ENCODE measurements around the gene MUCL3. TPM values are rescaled to one million over a fixed set of nuclear protein-coding genes. Genes with fewer than 3 reads are reported as not detected.

MUCL3 gene
- total RNA-seq, 1 donor, result not detected

GRCh38 chr6:30942338-30943060 is 1.7 kb downstream of the MUCL3 start:
- TF ChIP-seq CTCF (IDR thresholded peaks at IDR 0.05; ENCODE audit: insufficient read depth, low read depth, low read length), result peak; percentile 74
- no peak overlapping the region for H3K4me3 ChIP-seq (ENCODE audit: low read depth, low read length)
- peak; percentile 77 for DNase-seq (ENCODE audit: low read depth)

GRCh38 chr6:30944051-30944450 is 3.3 kb downstream of the MUCL3 start:
- H3K4me3 ChIP-seq (ENCODE audit: low read depth, low read length), result no peak overlapping the region
- TF ChIP-seq CTCF (IDR thresholded peaks at IDR 0.05; ENCODE audit: insufficient read depth, low read depth, low read length), result no peak
- DNase-seq (ENCODE audit: low read depth), result no peak

GRCh38 chr6:30945281-30945680 is 4.5 kb downstream of the MUCL3 start:
- TF ChIP-seq CTCF (IDR thresholded peaks at IDR 0.05; ENCODE audit: insufficient read depth, low read depth, low read length), result no peak
- no peak for DNase-seq (ENCODE audit: low read depth)
- H3K4me3 ChIP-seq (ENCODE audit: low read depth, low read length), result no peak overlapping the region

- H3K4me3 ChIP-seq (ENCODE audit: low read depth, low read length), result no peak overlapping the region
- no peak for DNase-seq (ENCODE audit: low read depth)
- no peak for TF ChIP-seq CTCF (IDR thresholded peaks at IDR 0.05; ENCODE audit: insufficient read depth, low read depth, low read length)
Measured at GRCh38 chr6:30947231-30947630, 6.5 kb downstream of the MUCL3 start.

GRCh38 chr6:30948811-30949210 is 8.0 kb downstream of the MUCL3 start:
- DNase-seq (ENCODE audit: low read depth), result no peak
- no peak for TF ChIP-seq CTCF (IDR thresholded peaks at IDR 0.05; ENCODE audit: insufficient read depth, low read depth, low read length)
- H3K4me3 ChIP-seq (ENCODE audit: low read depth, low read length), result no peak overlapping the region

GRCh38 chr6:30951907-30952469 is 11.2 kb downstream of the MUCL3 start:
- DNase-seq (ENCODE audit: low read depth), result no peak
- TF ChIP-seq CTCF (IDR thresholded peaks at IDR 0.05; ENCODE audit: insufficient read depth, low read depth, low read length), result no peak

More at GRCh38 chr6:30951907-30952469, 11.2 kb downstream of the MUCL3 start:
- H3K4me3 ChIP-seq (ENCODE audit: low read depth, low read length), result no peak overlapping the region

All from fibroblast of villous mesenchyme (primary cell).